HK-2 (cell line): ENCODE data around the gene DNAL1.

Source experiments
- DNase-seq: peaks from one replicate; pipeline ENCODE4 v3.0.0-alpha.2; 2018; ENCODE audit not compliant: unreplicated experiment

DNAL1 gene

GRCh38 chr14:73724696-73725095, 79.9 kb downstream of the DNAL1 start:
- no peak for DNase-seq

GRCh38 chr14:73725116-73726024, 80.6 kb downstream of the DNAL1 start:
- peak; percentile 58 for DNase-seq

GRCh38 chr14:73726025-73726961, 81.5 kb downstream of the DNAL1 start:
- no peak for DNase-seq

- DNase-seq = no peak
Measured at GRCh38 chr14:73727166-73727565, 82.4 kb downstream of the DNAL1 start.

GRCh38 chr14:73728717-73729330, 84.0 kb downstream of the DNAL1 start:
- peak; percentile 90 for DNase-seq

GRCh38 chr14:73729556-73730265, 84.9 kb downstream of the DNAL1 start:
- DNase-seq = no peak

- DNase-seq = no peak
Measured at GRCh38 chr14:73731111-73731510, 86.3 kb downstream of the DNAL1 start.

GRCh38 chr14:73732006-73732405, 87.2 kb downstream of the DNAL1 start:
- no peak for DNase-seq

GRCh38 chr14:73736842-73737241, 92.1 kb downstream of the DNAL1 start:
- no peak for DNase-seq

- DNase-seq = no peak
Measured at GRCh38 chr14:73738518-73739173, 93.9 kb downstream of the DNAL1 start.

GRCh38 chr14:73739174-73739898, 94.5 kb downstream of the DNAL1 start:
- DNase-seq = no peak

- DNase-seq = no peak
Measured at GRCh38 chr14:73739899-73740617, 95.3 kb downstream of the DNAL1 start.

- no peak for DNase-seq
Measured at GRCh38 chr14:73740618-73741326, 96.0 kb downstream of the DNAL1 start.

- no peak for DNase-seq
Measured at GRCh38 chr14:73741386-73741875, 96.6 kb downstream of the DNAL1 start.

- no peak for DNase-seq
Measured at GRCh38 chr14:73741876-73742519, 97.2 kb downstream of the DNAL1 start.

GRCh38 chr14:73742520-73743238, 97.9 kb downstream of the DNAL1 start:
- DNase-seq = no peak

GRCh38 chr14:73743431-73743931, 98.7 kb downstream of the DNAL1 start:
- no peak for DNase-seq
